ENCODE measurements around the gene SYT4. TPM values are rescaled to one million over a fixed set of nuclear protein-coding genes. Genes with fewer than 3 reads are reported as not detected.

The SYT4 gene
- total and polyA plus RNA-seq, 2 of the 8 experiments (the other 6 are each of a cell fraction or from before 2014, with no cell fraction given) = 2.4 to 10.2 TPM

DNA sequence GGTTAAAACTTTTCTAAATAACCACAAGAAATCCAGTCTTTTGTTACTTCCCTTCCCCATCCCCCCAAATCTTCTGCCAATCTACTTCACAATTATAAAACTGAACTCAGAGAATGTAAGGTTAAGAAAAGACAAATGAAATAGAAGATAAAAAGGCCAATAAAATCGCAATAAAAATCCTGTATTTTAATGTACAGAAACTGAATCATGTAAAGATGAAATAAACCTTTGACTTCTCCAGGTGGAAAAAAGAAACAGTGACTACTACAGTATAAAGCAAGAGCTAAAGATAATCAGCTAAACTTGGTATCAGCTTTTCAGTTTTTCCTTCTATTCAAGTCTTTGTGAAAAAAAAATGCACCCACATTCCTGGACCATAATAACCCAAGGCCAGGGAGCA, 1.7 kb downstream of the SYT4 start (continued):
- no peak for TF ChIP-seq SAP30 (IDR thresholded peaks at IDR 0.05; ENCODE audit: insufficient read depth, insufficient replicate concordance, low read length)
- TF ChIP-seq MAFK (IDR thresholded peaks at IDR 0.05; ENCODE audit: low read depth, low read length) = no peak
- no peak for TF ChIP-seq EZH2 (IDR thresholded peaks at IDR 0.05; ENCODE audit: low read depth, low read length, severe bottlenecking)
- TF ChIP-seq ZNF274 (IDR thresholded peaks at IDR 0.05; ENCODE audit: borderline replicate concordance, extremely low read depth, low read length) = no peak

Data from H1 (cell line).